ENCODE data around the gene PGBD2. TPM values are rescaled to one million over a fixed set of nuclear protein-coding genes. Genes with fewer than 3 reads are reported as not detected.

The PGBD2 gene
- total RNA-seq = 1 to 10 TPM; 4.8 to 7.5 TPM
- 6.7 TPM for polyA plus RNA-seq (2013, experiment 1 of 2)
- polyA plus RNA-seq (2013, experiment 2 of 2) = 5.4 TPM
- long read RNA-seq, experiment 1 = 0 reads
- long read RNA-seq, experiment 2, transcript PGBD2-201 (3 exons, 2,136 nt) = major isoform, 13 of 15 reads
- long read RNA-seq, experiment 2, partial matches to known transcripts = 0 of 15 reads
- long read RNA-seq, experiment 2, other reads (novel, unspliced or antisense) = 2 of 15 reads
- long read RNA-seq, experiment 3, transcript PGBD2-202 (3 exons, 2,879 nt) = minor isoform, 7 of 60 reads
- long read RNA-seq, experiment 3, transcript PGBD2-201 (3 exons, 2,136 nt) = major isoform, 43 of 60 reads
- long read RNA-seq, experiment 3, partial matches to known transcripts = 3 of 60 reads
- long read RNA-seq, experiment 3, other reads (novel, unspliced or antisense) = 7 of 60 reads
- long read RNA-seq, experiment 4, partial matches to known transcripts = 0 of 9 reads
- long read RNA-seq, experiment 4, other reads (novel, unspliced or antisense) = 5 of 9 reads

GRCh38 chr1:248906009-248906752, at the start of gene PGBD2:
Gene PGBD2, plus strand, starts transcription at chr1:248906235. Its CDS starts 7,628 bp downstream, at chr1:248913863.
- Histone ChIP-seq H3K9me3 (ENCODE audit: control insufficient read depth, low read length) (no peaks in the 10 kb centered on the region), H3K27ac (ENCODE audit: low read depth, low read length) (peak within 1 kb of the TSS; percentile 98), H3K36me3 (ENCODE audit: control insufficient read depth, insufficient read depth, low read length) (peaks cover 4% of the 10 kb centered on the region), H3K9ac (ENCODE audit: extremely low read depth, low read length, poor library complexity, severe bottlenecking) (peak within 1 kb of the TSS; percentile 97), H3K4me3 (ENCODE audit: low read length) (peak within 1 kb of the TSS; percentile 93), H3K4me1 (ENCODE audit: control insufficient read depth, insufficient read depth, low read length) (no peaks in the 10 kb centered on the region), H3K27me3 (ENCODE audit: control insufficient read depth, insufficient read depth, low read length, poor library complexity, severe bottlenecking) (no peaks in the 10 kb centered on the region)
- H3K9me3 Mint-ChIP-seq = peaks cover 9% of the 10 kb centered on the region
- H3K27ac Mint-ChIP-seq = peak within 1 kb of the TSS; percentile 99
- H3K27me3 Mint-ChIP-seq (ENCODE audit: insufficient read depth) = peaks cover 6% of the 10 kb centered on the region
- TF ChIP-seq CTCF (conservative IDR thresholded peaks at IDR 0.05) = peak; percentile 83
- WGBS, 2 experiments (ENCODE audit: insufficient coverage in 1 of 2, insufficient read length in 1 of 2) = 0 to 1% methylated on average over 26 to 80 of the region's 80 CpGs
- H3K4me1 Mint-ChIP-seq = peaks cover 22% of the 10 kb centered on the region
- peak; percentile 99 for DNase-seq
- H3K4me3 Mint-ChIP-seq = peak within 1 kb of the TSS; percentile 75
- H3K36me3 Mint-ChIP-seq (ENCODE audit: low read depth) = peaks cover 18% of the 10 kb centered on the region

DNA sequence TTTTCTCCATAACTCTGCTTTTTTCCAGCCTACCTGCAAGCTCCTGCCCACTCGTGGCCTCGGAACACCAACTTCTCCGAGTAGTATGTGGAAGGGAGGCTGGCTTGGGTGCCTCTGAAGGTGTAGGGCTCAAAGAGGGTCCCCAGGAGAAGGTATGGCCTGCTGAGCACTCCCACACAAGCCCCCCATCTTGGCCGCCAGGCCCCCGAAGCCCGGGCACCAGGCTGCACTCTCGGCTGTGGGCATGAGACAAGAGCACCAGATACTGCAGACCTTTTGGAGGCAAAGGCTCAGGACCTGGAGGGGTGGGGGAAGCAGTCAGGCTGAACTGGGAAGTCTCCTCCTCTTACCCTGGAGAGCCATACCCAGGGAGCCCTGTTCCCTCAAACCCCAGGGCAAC, 48.8 kb upstream of the PGBD2 start:
- 91% methylated on average over 6 of the region's 7 CpGs; no CpG with 5 or more reads in 1 of the 2 experiments for WGBS, 2 experiments (ENCODE audit: insufficient coverage in 1 of 2, insufficient read length in 1 of 2)
- no peak for TF ChIP-seq CTCF (conservative IDR thresholded peaks at IDR 0.05)
- H3K9ac ChIP-seq (ENCODE audit: extremely low read depth, low read length, poor library complexity, severe bottlenecking) = no peak overlapping the region
- no peaks in the 10 kb centered on the region for H3K9me3 ChIP-seq (ENCODE audit: control insufficient read depth, low read length)
- peak; percentile 45 for DNase-seq
- H3K27me3 ChIP-seq (ENCODE audit: control insufficient read depth, insufficient read depth, low read length, poor library complexity, severe bottlenecking) = peaks cover 22% of the 10 kb centered on the region
- peaks cover 29% of the 10 kb centered on the region for H3K36me3 ChIP-seq (ENCODE audit: control insufficient read depth, insufficient read depth, low read length)
- peak overlapping the region; percentile 76 for H3K4me3 Mint-ChIP-seq
- no peaks in the 10 kb centered on the region for H3K4me1 ChIP-seq (ENCODE audit: control insufficient read depth, insufficient read depth, low read length)
- peaks cover 10% of the 10 kb centered on the region for H3K4me1 Mint-ChIP-seq
- no peak overlapping the region for H3K27ac Mint-ChIP-seq
- H3K27ac ChIP-seq (ENCODE audit: low read depth, low read length) = no peak overlapping the region
- H3K9me3 Mint-ChIP-seq = no peaks in the 10 kb centered on the region
- peak overlapping the region; percentile 84 for H3K4me3 ChIP-seq (ENCODE audit: low read length)
- H3K27me3 Mint-ChIP-seq (ENCODE audit: insufficient read depth) = peaks cover 23% of the 10 kb centered on the region
- peaks cover 26% of the 10 kb centered on the region for H3K36me3 Mint-ChIP-seq (ENCODE audit: low read depth)

- Histone ChIP-seq H3K27me3 (ENCODE audit: control insufficient read depth, insufficient read depth, low read length, poor library complexity, severe bottlenecking) (peaks cover 27% of the 10 kb centered on the region), H3K4me3 (ENCODE audit: low read length) (peak overlapping the region; percentile 84), H3K4me1 (ENCODE audit: control insufficient read depth, insufficient read depth, low read length) (no peaks in the 10 kb centered on the region), H3K9me3 (ENCODE audit: control insufficient read depth, low read length) (no peaks in the 10 kb centered on the region), H3K27ac (ENCODE audit: low read depth, low read length) (no peak overlapping the region), H3K36me3 (ENCODE audit: control insufficient read depth, insufficient read depth, low read length) (peaks cover 29% of the 10 kb centered on the region), H3K9ac (ENCODE audit: extremely low read depth, low read length, poor library complexity, severe bottlenecking) (peak overlapping the region; percentile 67)
- no peak for TF ChIP-seq CTCF (conservative IDR thresholded peaks at IDR 0.05)
- DNase-seq = no peak
- H3K9me3 Mint-ChIP-seq = no peaks in the 10 kb centered on the region
- H3K4me3 Mint-ChIP-seq = peak overlapping the region; percentile 76
- H3K27ac Mint-ChIP-seq = peak overlapping the region; percentile 94
- H3K36me3 Mint-ChIP-seq (ENCODE audit: low read depth) = peaks cover 26% of the 10 kb centered on the region
- H3K4me1 Mint-ChIP-seq = peaks cover 13% of the 10 kb centered on the region
- 13 to 32% methylated on average over 4 of the region's 4 CpGs for WGBS, 2 experiments (ENCODE audit: insufficient coverage in 1 of 2, insufficient read length in 1 of 2)
- H3K27me3 Mint-ChIP-seq (ENCODE audit: insufficient read depth) = peaks cover 28% of the 10 kb centered on the region
These were observed 48.3 kb upstream of the PGBD2 start for GRCh38 chr1:248857749-248858095.
